ENCODE data around the gene OR2AK2.
"Not testable (repeated sequence)": the region's sequence is repeated elsewhere in the genome, so short reads cannot be mapped to it uniquely, and the experiment has no call there.

OR2AK2 gene

GRCh38 chr1:247964933-247965332, at the start of gene OR2AK2:
OR2AK2 (plus strand) TSS chr1:247965233; CDS start chr1:247965377, 144 bp downstream.
- DNase-seq, result no peak

- no peak for DNase-seq
Observed at GRCh38 chr1:247919952-247920351, 45.1 kb upstream of the OR2AK2 start, which contains the start of gene OR2T8. OR2T8 (plus strand) TSS chr1:247920252; CDS start chr1:247921018, 766 bp downstream.

- no peak for DNase-seq
Observed at GRCh38 chr1:247923941-247924340, 41.1 kb upstream of the OR2AK2 start.

- no peak for DNase-seq
Observed at GRCh38 chr1:247924868-247925267, 40.2 kb upstream of the OR2AK2 start, which contains the start of gene OR2AJ1. OR2AJ1 (plus strand) TSS chr1:247924889; CDS start chr1:247933769, 8,880 bp downstream.

- DNase-seq, result no peak
Observed at GRCh38 chr1:247933989-247934388, 31.0 kb upstream of the OR2AK2 start.

GRCh38 chr1:247935781-247936180, 29.3 kb upstream of the OR2AK2 start:
- DNase-seq, result no peak

- DNase-seq, result no peak
Observed at GRCh38 chr1:247936415-247936814, 28.6 kb upstream of the OR2AK2 start.

- DNase-seq, result not testable (repeated sequence)
Observed at GRCh38 chr1:247936965-247937734, 27.9 kb upstream of the OR2AK2 start.

- no peak for DNase-seq
Observed at GRCh38 chr1:247942624-247943023, 22.4 kb upstream of the OR2AK2 start.

- no peak for DNase-seq
Observed at GRCh38 chr1:247948558-247948957, 16.5 kb upstream of the OR2AK2 start, which contains the start of gene OR2L8. OR2L8 (plus strand) TSS chr1:247948858; CDS start chr1:247948858, 0 bp downstream.

GRCh38 chr1:247953408-247953807, 11.6 kb upstream of the OR2AK2 start:
- no peak for DNase-seq

- no peak for DNase-seq
Observed at GRCh38 chr1:247961791-247962190, 3.2 kb upstream of the OR2AK2 start.

GRCh38 chr1:247962911-247963588, 2.0 kb upstream of the OR2AK2 start:
- no peak for DNase-seq

- DNase-seq, result no peak
Observed at GRCh38 chr1:247966532-247967204, 1.6 kb downstream of the OR2AK2 start.

- DNase-seq, result no peak
Observed at GRCh38 chr1:247992986-247993385, 28.0 kb downstream of the OR2AK2 start.

GRCh38 chr1:247998811-247999210, 33.8 kb downstream of the OR2AK2 start:
- DNase-seq, result no peak

- no peak for DNase-seq
Observed at GRCh38 chr1:248000169-248000568, 35.1 kb downstream of the OR2AK2 start.

GRCh38 chr1:248007778-248008177, 42.7 kb downstream of the OR2AK2 start:
- no peak for DNase-seq

GRCh38 chr1:248009681-248010080, 44.6 kb downstream of the OR2AK2 start:
- no peak for DNase-seq

- no peak for DNase-seq
Observed at GRCh38 chr1:248013229-248013710, 48.2 kb downstream of the OR2AK2 start, which contains the start of gene OR2L5. OR2L5 (plus strand) TSS chr1:248013660; CDS start chr1:248021948, 8,288 bp downstream.

- DNase-seq, result no peak
Observed at GRCh38 chr1:248015803-248016202, 50.8 kb downstream of the OR2AK2 start.

All from NCI-H1436 (cell line).